ENCODE results near the gene C4A. TPM values are rescaled to one million over a fixed set of nuclear protein-coding genes. Genes with fewer than 3 reads are reported as not detected.
"Not testable (repeated sequence)": the region's sequence is repeated elsewhere in the genome, so short reads cannot be mapped to it uniquely, and the experiment has no call there.

C4A gene
- total RNA-seq, 1 experiment from 2014 or later = 0.35 TPM

DNA sequence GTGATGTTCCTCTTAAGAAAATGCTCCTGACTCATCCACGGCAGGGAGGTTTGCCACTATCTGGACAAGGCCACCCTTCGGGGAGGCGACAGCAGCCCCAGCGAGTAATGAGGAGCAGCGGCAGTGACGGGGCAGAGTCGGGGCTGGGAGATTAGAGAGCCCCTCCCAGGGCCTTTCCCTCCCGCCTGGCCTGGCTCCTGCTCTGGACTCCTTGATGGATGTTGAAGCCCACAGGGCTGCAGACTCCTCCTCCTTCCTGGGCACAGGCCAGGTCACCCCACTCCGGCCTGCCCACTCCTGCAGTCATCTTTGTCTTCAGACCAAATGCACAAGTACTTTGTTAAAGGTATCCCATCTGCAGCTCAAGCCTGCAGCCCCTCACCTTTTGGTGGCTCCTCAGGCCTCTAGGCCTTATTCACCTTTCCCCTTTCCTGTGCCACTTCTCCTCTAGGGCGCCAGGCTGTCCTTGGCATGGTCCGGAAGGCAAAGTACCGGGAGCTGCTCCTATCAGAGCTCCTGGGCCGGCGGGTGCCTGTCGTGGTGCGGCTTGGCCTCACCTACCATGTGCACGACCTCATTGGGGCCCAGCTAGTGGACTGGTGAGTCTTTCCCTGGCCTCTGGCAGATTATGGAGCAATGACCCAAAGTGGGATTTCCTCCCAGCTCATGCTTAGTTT, 31.2 kb downstream of the C4A start:
- not testable (repeated sequence) for H3K36me3 ChIP-seq (replicated peaks; ENCODE audit: control insufficient read depth, insufficient read depth, low read length)

DNA sequence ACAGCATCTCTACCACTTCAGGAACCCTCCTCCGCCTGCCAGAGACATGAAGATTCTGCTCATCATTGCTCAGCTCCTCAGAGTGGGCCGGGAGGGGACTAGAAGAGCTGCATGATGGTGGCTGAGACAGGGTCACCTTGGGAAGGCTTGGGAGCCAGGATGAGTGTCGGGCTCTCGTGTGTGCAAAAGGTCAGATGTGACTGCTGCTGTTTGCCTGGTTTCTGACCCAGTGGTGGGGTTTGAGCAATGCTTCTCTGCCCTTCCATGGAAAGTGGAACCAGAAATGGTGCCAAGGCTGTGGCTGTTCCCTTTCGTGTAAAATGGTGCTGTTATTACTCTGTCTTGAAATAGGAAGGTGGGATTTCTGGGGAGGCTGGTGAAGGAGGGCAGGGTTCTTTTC, 31.9 kb downstream of the C4A start:
- H3K27me3 ChIP-seq (ENCODE audit: control insufficient read depth, insufficient read depth, low read length); H3K36me3 ChIP-seq (replicated peaks; ENCODE audit: control insufficient read depth, insufficient read depth, low read length); H3K4me3 ChIP-seq (ENCODE audit: insufficient read depth, low read depth, low read length); DNase-seq: not testable (repeated sequence)

More for the DNA sequence above, 31.2 kb downstream of the C4A start:
- not testable (repeated sequence) for H3K27me3 ChIP-seq (ENCODE audit: control insufficient read depth, insufficient read depth, low read length); DNase-seq; H3K4me3 ChIP-seq (ENCODE audit: insufficient read depth, low read depth, low read length)

DNA sequence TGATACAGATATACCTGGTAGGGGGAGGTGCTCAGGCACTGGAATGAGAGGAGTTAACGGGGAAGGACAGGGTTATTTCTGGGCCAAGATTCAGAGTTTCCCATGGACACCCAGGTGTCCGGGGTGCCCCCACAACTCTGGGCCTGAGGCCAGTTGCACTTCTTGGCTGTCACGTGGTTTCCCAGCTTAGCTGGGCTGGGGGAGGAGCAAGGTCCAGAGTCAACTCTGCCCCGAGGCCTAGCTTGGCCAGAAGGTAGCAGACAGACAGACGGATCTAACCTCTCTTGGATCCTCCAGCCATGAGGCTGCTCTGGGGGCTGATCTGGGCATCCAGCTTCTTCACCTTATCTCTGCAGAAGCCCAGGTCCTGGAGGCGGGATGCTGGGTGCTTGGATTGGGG, 32.7 kb downstream of the C4A start, which contains the start of gene C4B:
TSS of gene C4B (plus strand) at position 249 of the 400 bp plus-strand sequence. CDS start at position 300, 51 bp downstream.
- not testable (repeated sequence) for H3K27me3 ChIP-seq (ENCODE audit: control insufficient read depth, insufficient read depth, low read length); H3K4me3 ChIP-seq (ENCODE audit: insufficient read depth, low read depth, low read length); H3K36me3 ChIP-seq (replicated peaks; ENCODE audit: control insufficient read depth, insufficient read depth, low read length); DNase-seq

DNA sequence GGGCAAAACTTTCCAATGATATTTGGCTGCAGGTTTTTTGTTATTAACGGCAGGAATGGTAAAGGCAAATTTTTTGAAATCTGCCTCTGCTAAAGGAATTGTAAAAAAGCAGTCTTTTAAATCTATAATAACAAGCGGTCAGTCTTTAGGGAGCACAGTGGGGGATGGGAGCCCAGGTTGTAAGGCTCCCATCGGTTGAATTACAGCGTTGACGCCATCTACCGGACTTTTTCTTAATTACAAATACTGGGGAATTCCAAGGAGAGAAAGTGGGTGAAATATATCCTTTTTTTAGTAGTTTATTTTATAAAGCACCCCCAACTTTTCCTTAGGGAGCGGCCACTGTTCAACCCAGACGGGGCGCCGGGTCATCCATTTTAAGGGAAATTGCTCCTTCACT, 40.2 kb downstream of the C4A start:
- not testable (repeated sequence) for DNase-seq; H3K27me3 ChIP-seq (ENCODE audit: control insufficient read depth, insufficient read depth, low read length); H3K4me3 ChIP-seq (ENCODE audit: insufficient read depth, low read depth, low read length); H3K36me3 ChIP-seq (replicated peaks; ENCODE audit: control insufficient read depth, insufficient read depth, low read length)

DNA sequence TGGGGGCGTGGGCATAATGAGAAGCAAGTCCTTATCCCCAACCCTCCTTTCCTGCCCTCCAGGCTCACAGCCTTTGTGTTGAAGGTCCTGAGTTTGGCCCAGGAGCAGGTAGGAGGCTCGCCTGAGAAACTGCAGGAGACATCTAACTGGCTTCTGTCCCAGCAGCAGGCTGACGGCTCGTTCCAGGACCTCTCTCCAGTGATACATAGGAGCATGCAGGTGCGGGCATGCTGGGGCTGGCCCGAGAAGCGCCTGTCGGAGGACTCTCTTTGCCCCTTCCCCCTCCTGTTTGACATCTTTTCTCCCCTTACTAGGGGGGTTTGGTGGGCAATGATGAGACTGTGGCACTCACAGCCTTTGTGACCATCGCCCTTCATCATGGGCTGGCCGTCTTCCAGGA, 46.8 kb downstream of the C4A start:
- H3K4me3 ChIP-seq (ENCODE audit: insufficient read depth, low read depth, low read length); DNase-seq; H3K27me3 ChIP-seq (ENCODE audit: control insufficient read depth, insufficient read depth, low read length); H3K36me3 ChIP-seq (replicated peaks; ENCODE audit: control insufficient read depth, insufficient read depth, low read length): not testable (repeated sequence)

DNA sequence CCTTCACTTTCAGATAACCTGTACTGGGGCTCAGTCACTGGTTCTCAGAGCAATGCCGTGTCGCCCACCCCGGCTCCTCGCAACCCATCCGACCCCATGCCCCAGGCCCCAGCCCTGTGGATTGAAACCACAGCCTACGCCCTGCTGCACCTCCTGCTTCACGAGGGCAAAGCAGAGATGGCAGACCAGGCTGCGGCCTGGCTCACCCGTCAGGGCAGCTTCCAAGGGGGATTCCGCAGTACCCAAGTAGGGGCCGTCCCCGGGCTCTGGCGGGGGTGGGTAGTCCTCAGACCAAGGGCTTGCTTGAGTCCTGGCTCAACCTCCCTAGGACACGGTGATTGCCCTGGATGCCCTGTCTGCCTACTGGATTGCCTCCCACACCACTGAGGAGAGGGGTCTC, 47.7 kb downstream of the C4A start:
- DNase-seq; H3K4me3 ChIP-seq (ENCODE audit: insufficient read depth, low read depth, low read length); H3K27me3 ChIP-seq (ENCODE audit: control insufficient read depth, insufficient read depth, low read length); H3K36me3 ChIP-seq (replicated peaks; ENCODE audit: control insufficient read depth, insufficient read depth, low read length): not testable (repeated sequence)

DNA sequence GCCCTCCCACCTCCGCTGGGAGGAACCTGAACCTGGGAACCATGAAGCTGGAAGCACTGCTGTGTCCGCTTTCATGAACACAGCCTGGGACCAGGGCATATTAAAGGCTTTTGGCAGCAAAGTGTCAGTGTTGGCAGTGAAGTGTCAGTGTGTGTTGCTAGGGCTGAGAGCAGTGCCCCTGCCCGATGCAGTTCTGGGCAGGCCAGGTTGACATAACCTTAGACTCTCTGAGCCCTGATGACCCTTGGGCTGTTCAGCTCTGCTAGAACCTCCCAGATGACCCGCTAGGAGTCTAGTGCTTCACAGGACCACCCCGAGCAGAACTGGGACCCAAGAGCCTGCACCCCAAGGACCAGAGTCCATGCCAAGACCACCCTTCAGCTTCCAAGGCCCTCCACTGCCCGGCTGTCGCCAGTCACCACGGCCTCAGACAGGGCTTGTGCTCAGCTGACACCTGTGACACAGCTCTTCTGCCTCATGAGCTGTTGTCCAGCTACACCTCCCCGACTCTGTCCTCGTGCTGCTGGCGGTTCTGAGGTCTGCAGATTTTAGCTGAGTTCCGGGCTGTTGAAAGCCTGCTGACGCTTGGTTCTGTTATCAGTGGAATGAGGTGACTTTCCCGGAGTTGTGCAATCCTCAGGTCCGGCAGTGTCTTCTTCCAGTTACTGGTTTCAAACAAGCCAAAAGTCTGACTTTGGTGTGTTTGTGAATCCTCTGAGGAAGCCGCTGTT, 53.6 kb downstream of the C4A start:
- DNase-seq; H3K4me3 ChIP-seq (ENCODE audit: insufficient read depth, low read depth, low read length); H3K27me3 ChIP-seq (ENCODE audit: control insufficient read depth, insufficient read depth, low read length); H3K36me3 ChIP-seq (replicated peaks; ENCODE audit: control insufficient read depth, insufficient read depth, low read length): not testable (repeated sequence)

DNA sequence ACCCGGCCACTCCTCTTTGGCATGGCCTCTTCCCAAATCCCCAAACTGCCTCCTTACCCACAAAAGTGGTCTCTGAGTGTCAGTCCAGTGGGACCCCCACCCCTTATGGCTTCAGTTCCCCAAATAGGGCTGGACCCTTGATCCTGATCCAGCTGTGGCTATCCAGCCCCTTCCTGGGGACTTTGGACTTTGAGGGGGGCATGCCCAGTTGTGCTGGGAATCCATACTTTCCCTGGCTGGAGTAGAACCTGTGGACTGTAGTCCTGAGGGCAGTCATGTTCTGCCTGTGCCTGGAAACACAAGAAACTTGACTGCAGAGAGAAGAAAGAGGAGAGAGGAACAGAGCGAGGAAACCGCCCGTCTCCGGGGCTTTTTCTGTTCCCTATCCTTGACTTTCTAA, 55.3 kb downstream of the C4A start:
- not testable (repeated sequence) for DNase-seq; H3K4me3 ChIP-seq (ENCODE audit: insufficient read depth, low read depth, low read length); H3K27me3 ChIP-seq (ENCODE audit: control insufficient read depth, insufficient read depth, low read length); H3K36me3 ChIP-seq (replicated peaks; ENCODE audit: control insufficient read depth, insufficient read depth, low read length)

DNA sequence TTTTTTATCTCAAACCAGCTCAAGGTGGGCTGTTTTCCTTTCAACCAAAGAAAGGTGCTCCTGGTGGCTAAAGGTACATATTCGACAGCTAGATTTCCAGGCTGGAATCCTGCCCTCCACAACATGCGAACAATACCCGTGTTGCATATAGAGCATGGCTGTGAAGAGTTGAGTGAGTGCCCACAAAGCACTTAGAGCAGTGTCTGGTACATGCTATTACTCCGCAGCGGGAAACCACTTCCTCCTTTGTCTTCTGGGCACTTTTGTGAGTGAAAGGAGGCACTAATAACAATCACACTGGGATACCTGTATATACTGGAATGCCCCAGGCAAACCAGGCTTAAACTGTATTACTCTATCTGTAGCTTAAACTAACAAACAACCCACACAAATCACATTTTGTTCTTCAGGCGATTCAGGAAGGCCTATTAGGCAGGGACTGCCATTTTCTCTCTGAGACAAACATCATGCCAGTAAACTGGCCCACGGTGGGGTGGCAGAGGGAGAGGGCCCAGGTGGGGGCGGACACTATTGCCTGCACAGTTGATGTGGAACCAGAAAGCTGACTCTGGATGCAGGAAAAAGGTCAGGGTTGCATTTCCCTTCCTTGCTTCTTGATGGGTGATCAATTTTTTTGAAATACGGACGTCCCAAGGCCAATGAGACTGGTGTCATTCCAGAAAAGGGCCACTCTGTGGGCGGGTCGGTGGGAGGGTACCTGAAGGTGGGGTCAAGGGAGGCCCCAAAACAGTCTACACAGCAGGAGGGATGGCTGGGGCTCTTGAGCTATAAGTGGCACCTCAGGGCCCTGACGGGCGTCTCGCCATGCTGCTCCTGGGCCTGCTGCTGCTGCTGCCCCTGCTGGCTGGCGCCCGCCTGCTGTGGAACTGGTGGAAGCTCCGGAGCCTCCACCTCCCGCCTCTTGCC, 56.0 kb downstream of the C4A start, which contains the start of gene CYP21A2:
TSS of gene CYP21A2 (plus strand) at position 818 of the 927 bp plus-strand sequence. CDS start at position 826, 8 bp downstream.
- not testable (repeated sequence) for H3K27me3 ChIP-seq (ENCODE audit: control insufficient read depth, insufficient read depth, low read length); H3K4me3 ChIP-seq (ENCODE audit: insufficient read depth, low read depth, low read length); DNase-seq; H3K36me3 ChIP-seq (replicated peaks; ENCODE audit: control insufficient read depth, insufficient read depth, low read length)

DNA sequence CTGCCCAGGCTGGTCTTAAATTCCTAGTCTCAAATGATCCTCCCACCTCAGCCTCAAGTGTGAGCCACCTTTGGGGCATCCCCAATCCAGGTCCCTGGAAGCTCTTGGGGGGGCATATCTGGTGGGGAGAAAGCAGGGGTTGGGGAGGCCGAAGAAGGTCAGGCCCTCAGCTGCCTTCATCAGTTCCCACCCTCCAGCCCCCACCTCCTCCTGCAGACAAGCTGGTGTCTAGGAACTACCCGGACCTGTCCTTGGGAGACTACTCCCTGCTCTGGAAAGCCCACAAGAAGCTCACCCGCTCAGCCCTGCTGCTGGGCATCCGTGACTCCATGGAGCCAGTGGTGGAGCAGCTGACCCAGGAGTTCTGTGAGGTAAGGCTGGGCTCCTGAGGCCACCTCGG, 57.0 kb downstream of the C4A start:
- not testable (repeated sequence) for H3K27me3 ChIP-seq (ENCODE audit: control insufficient read depth, insufficient read depth, low read length); H3K36me3 ChIP-seq (replicated peaks; ENCODE audit: control insufficient read depth, insufficient read depth, low read length); H3K4me3 ChIP-seq (ENCODE audit: insufficient read depth, low read depth, low read length); DNase-seq

DNA sequence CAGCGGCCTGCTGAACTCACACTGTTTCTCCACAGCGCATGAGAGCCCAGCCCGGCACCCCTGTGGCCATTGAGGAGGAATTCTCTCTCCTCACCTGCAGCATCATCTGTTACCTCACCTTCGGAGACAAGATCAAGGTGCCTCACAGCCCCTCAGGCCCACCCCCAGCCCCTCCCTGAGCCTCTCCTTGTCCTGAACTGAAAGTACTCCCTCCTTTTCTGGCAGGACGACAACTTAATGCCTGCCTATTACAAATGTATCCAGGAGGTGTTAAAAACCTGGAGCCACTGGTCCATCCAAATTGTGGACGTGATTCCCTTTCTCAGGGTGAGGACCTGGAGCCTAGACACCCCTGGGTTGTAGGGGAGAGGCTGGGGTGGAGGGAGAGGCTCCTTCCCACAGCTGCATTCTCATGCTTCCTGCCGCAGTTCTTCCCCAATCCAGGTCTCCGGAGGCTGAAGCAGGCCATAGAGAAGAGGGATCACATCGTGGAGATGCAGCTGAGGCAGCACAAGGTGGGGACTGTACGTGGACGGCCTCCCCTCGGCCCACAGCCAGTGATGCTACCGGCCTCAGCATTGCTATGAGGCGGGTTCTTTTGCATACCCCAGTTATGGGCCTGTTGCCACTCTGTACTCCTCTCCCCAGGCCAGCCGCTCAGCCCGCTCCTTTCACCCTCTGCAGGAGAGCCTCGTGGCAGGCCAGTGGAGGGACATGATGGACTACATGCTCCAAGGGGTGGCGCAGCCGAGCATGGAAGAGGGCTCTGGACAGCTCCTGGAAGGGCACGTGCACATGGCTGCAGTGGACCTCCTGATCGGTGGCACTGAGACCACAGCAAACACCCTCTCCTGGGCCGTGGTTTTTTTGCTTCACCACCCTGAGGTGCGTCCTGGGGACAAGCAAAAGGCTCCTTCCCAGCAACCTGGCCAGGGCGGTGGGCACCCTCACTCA, 57.7 kb downstream of the C4A start:
- H3K27me3 ChIP-seq (ENCODE audit: control insufficient read depth, insufficient read depth, low read length); H3K4me3 ChIP-seq (ENCODE audit: insufficient read depth, low read depth, low read length); DNase-seq: not testable (repeated sequence)

DNA sequence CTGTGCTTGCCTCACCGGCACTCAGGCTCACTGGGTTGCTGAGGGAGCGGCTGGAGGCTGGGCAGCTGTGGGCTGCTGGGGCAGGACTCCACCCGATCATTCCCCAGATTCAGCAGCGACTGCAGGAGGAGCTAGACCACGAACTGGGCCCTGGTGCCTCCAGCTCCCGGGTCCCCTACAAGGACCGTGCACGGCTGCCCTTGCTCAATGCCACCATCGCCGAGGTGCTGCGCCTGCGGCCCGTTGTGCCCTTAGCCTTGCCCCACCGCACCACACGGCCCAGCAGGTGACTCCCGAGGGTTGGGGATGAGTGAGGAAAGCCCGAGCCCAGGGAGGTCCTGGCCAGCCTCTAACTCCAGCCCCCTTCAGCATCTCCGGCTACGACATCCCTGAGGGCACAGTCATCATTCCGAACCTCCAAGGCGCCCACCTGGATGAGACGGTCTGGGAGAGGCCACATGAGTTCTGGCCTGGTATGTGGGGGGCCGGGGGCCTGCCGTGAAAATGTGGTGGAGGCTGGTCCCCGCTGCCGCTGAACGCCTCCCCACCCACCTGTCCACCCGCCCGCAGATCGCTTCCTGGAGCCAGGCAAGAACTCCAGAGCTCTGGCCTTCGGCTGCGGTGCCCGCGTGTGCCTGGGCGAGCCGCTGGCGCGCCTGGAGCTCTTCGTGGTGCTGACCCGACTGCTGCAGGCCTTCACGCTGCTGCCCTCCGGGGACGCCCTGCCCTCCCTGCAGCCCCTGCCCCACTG, 58.6 kb downstream of the C4A start:
- H3K4me3 ChIP-seq (ENCODE audit: insufficient read depth, low read depth, low read length); H3K27me3 ChIP-seq (ENCODE audit: control insufficient read depth, insufficient read depth, low read length); H3K36me3 ChIP-seq (replicated peaks; ENCODE audit: control insufficient read depth, insufficient read depth, low read length); DNase-seq: not testable (repeated sequence)

More for the DNA sequence above, 57.7 kb downstream of the C4A start:
- H3K36me3 ChIP-seq (replicated peaks; ENCODE audit: control insufficient read depth, insufficient read depth, low read length) = not testable (repeated sequence)

DNA sequence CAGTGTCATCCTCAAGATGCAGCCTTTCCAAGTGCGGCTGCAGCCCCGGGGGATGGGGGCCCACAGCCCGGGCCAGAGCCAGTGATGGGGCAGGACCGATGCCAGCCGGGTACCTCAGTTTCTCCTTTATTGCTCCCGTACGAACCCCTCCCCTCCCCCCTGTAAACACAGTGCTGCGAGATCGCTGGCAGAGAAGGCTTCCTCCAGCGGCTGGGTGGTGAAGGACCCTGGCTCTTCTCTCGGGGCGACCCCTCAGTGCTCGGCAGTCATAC, 59.1 kb downstream of the C4A start:
- not testable (repeated sequence) for H3K27me3 ChIP-seq (ENCODE audit: control insufficient read depth, insufficient read depth, low read length); H3K36me3 ChIP-seq (replicated peaks; ENCODE audit: control insufficient read depth, insufficient read depth, low read length); H3K4me3 ChIP-seq (ENCODE audit: insufficient read depth, low read depth, low read length); DNase-seq
